ENCODE measurements around the gene ZCCHC14.
"Not testable (repeated sequence)": the region's sequence is repeated elsewhere in the genome, so short reads cannot be mapped to it uniquely, and the experiment has no call there.

Gene ZCCHC14

GRCh38 chr16:87363771-87364455 is 128.9 kb downstream of the ZCCHC14 start:
- no peak for TF ChIP-seq ZFX (IDR thresholded peaks at IDR 0.05; ENCODE audit: borderline replicate concordance)
- TF ChIP-seq CTCF (IDR thresholded peaks at IDR 0.05) = no peak
- no peak overlapping the region for H3K27ac ChIP-seq

GRCh38 chr16:87362828-87363559 is 129.8 kb downstream of the ZCCHC14 start:
- not testable (repeated sequence) for H3K27ac ChIP-seq

- no peak overlapping the region for H3K27ac ChIP-seq
- no peak for TF ChIP-seq CTCF (IDR thresholded peaks at IDR 0.05)
- no peak for TF ChIP-seq ZFX (IDR thresholded peaks at IDR 0.05; ENCODE audit: borderline replicate concordance)
These were observed 130.8 kb downstream of the ZCCHC14 start for GRCh38 chr16:87361916-87362619.

GRCh38 chr16:87360862-87361610 is 131.8 kb downstream of the ZCCHC14 start:
- H3K27ac ChIP-seq = no peak overlapping the region
- TF ChIP-seq CTCF (IDR thresholded peaks at IDR 0.05) (no peak), ZFX (IDR thresholded peaks at IDR 0.05; ENCODE audit: borderline replicate concordance) (no peak)

GRCh38 chr16:87359121-87359520 is 133.7 kb downstream of the ZCCHC14 start:
- no peak overlapping the region for H3K27ac ChIP-seq

DNA sequence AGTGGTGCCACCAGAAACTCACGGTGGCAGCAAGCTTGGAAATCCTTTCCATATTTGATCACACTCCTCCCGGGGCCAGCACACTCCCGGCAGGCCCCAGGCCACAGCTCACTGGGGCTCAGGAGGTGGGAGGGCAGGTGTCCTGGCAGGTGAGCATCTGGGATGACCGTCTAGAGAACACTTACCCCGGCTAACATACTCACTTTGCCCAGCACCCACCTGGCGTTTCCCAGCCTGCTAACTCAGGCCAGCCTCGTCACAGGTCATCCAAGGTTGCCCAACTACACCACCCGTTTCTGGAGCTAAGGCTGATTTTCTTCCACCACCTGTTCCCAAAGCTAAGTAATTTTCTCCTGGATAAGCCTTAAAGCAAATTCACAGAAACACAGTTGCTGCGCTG is 134.1 kb downstream of the ZCCHC14 start:
- no peak overlapping the region for H3K27ac ChIP-seq
- TF ChIP-seq CTCF (IDR thresholded peaks at IDR 0.05) (no peak), ZFX (IDR thresholded peaks at IDR 0.05; ENCODE audit: borderline replicate concordance) (no peak)

More at GRCh38 chr16:87359121-87359520, 133.7 kb downstream of the ZCCHC14 start:
- no peak for TF ChIP-seq CTCF (IDR thresholded peaks at IDR 0.05)

GRCh38 chr16:87358250-87358649 is 134.6 kb downstream of the ZCCHC14 start:
- no peak overlapping the region for H3K27ac ChIP-seq
- TF ChIP-seq ZFX (IDR thresholded peaks at IDR 0.05; ENCODE audit: borderline replicate concordance) = no peak
- TF ChIP-seq CTCF (IDR thresholded peaks at IDR 0.05) = no peak

Measured in 22Rv1 (cell line).